ENCODE data around the gene GPR55. TPM values are rescaled to one million over a fixed set of nuclear protein-coding genes. Genes with fewer than 3 reads are reported as not detected.

Gene GPR55
- total RNA-seq, 1 experiment from 2014 or later: not detected

GRCh38 chr2:230874456-230874855, 50.6 kb downstream of the GPR55 start:
- no peaks in the 10 kb centered on the region for H3K27me3 Mint-ChIP-seq (ENCODE audit: unreplicated experiment)
- CTCF ChIA-PET: no interaction called here
- BruUV-seq (replicated peaks): no TSS peak
- no peak overlapping the region for H3K27ac Mint-ChIP-seq (ENCODE audit: unreplicated experiment)
- intact Hi-C loops (cut with micrococcal nuclease; ENCODE audit: unreplicated experiment): no loop called here
- TF ChIP-seq, protein P1, sequence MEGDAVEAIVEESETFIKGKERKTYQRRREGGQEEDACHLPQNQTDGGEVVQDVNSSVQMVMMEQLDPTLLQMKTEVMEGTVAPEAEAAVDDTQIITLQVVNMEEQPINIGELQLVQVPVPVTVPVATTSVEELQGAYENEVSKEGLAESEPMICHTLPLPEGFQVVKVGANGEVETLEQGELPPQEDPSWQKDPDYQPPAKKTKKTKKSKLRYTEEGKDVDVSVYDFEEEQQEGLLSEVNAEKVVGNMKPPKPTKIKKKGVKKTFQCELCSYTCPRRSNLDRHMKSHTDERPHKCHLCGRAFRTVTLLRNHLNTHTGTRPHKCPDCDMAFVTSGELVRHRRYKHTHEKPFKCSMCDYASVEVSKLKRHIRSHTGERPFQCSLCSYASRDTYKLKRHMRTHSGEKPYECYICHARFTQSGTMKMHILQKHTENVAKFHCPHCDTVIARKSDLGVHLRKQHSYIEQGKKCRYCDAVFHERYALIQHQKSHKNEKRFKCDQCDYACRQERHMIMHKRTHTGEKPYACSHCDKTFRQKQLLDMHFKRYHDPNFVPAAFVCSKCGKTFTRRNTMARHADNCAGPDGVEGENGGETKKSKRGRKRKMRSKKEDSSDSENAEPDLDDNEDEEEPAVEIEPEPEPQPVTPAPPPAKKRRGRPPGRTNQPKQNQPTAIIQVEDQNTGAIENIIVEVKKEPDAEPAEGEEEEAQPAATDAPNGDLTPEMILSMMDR (IDR thresholded peaks at IDR 0.05; ENCODE audit: unreplicated experiment): no peak
- H3K9me3 Mint-ChIP-seq (ENCODE audit: low read depth, unreplicated experiment): no peaks in the 10 kb centered on the region
- H3K4me3 Mint-ChIP-seq (ENCODE audit: low read depth, unreplicated experiment): no peak overlapping the region
- no peaks in the 10 kb centered on the region for H3K4me1 Mint-ChIP-seq (ENCODE audit: low read depth, unreplicated experiment)
- peaks cover 12% of the 10 kb centered on the region for H3K36me3 Mint-ChIP-seq (ENCODE audit: insufficient read depth, unreplicated experiment)
- no peak for DNase-seq

GRCh38 chr2:230873661-230874401, 51.2 kb downstream of the GPR55 start:
- TF ChIP-seq, protein P1 (IDR thresholded peaks at IDR 0.05; ENCODE audit: unreplicated experiment): no peak
- H3K36me3 Mint-ChIP-seq (ENCODE audit: insufficient read depth, unreplicated experiment): peaks cover 12% of the 10 kb centered on the region
- intact Hi-C loops (cut with micrococcal nuclease; ENCODE audit: unreplicated experiment): no loop called here
- no peaks in the 10 kb centered on the region for H3K27me3 Mint-ChIP-seq (ENCODE audit: unreplicated experiment)
- H3K4me3 Mint-ChIP-seq (ENCODE audit: low read depth, unreplicated experiment): no peak overlapping the region
- BruUV-seq (replicated peaks): no TSS peak
- H3K4me1 Mint-ChIP-seq (ENCODE audit: low read depth, unreplicated experiment): no peaks in the 10 kb centered on the region
- no peaks in the 10 kb centered on the region for H3K9me3 Mint-ChIP-seq (ENCODE audit: low read depth, unreplicated experiment)
- CTCF ChIA-PET: no interaction called here
- DNase-seq: no peak
- H3K27ac Mint-ChIP-seq (ENCODE audit: unreplicated experiment): no peak overlapping the region

DNA sequence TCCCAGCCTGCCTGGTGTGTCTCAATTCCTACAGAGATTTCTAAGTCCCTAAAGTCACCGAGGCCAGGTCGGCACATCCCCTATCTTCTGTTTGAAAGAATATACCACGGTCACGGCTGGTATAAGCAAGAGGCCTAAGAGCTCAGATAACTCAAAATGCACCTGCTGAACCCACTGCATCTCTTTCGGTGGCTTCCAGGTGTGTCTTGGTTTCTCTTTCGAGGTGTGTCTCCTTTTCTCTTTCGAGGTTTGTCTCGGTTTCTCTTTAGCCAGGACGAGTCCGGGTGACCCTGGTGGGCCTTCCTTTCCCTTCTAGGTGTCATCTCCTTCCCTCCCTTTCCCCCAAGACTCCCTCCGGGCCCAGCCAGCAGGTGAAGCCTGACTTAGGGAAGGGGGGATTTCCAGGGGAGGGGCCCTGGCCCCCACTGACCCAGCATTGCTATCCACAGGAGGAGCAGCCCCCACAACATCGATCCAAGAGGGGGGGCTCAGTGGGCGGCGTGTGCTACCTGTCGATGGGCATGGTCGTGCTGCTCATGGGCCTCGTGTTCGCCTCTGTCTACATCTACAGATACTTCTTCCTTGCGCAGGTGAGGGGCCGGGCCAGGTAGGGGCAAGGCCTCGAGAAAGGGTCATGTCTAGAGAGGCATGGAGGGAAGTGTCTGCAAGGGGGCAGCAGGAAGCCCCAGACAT, 51.9 kb downstream of the GPR55 start:
- Mint-ChIP-seq H3K27me3 (ENCODE audit: unreplicated experiment) (no peaks in the 10 kb centered on the region), H3K36me3 (ENCODE audit: insufficient read depth, unreplicated experiment) (peaks cover 12% of the 10 kb centered on the region), H3K4me1 (ENCODE audit: low read depth, unreplicated experiment) (no peaks in the 10 kb centered on the region), H3K4me3 (ENCODE audit: low read depth, unreplicated experiment) (no peak overlapping the region), H3K9me3 (ENCODE audit: low read depth, unreplicated experiment) (no peaks in the 10 kb centered on the region), H3K27ac (ENCODE audit: unreplicated experiment) (no peak overlapping the region)
- no TSS peak for BruUV-seq (replicated peaks)
- CTCF ChIA-PET: no interaction called here
- TF ChIP-seq, protein P1 (IDR thresholded peaks at IDR 0.05; ENCODE audit: unreplicated experiment): no peak
- intact Hi-C loops (cut with micrococcal nuclease; ENCODE audit: unreplicated experiment): no loop called here
- DNase-seq: no peak

- TF ChIP-seq, protein P1 (IDR thresholded peaks at IDR 0.05; ENCODE audit: unreplicated experiment): no peak
- BruUV-seq (replicated peaks): no TSS peak
- Mint-ChIP-seq H3K27ac (ENCODE audit: unreplicated experiment) (no peak overlapping the region), H3K27me3 (ENCODE audit: unreplicated experiment) (no peaks in the 10 kb centered on the region), H3K9me3 (ENCODE audit: low read depth, unreplicated experiment) (no peaks in the 10 kb centered on the region), H3K4me1 (ENCODE audit: low read depth, unreplicated experiment) (no peaks in the 10 kb centered on the region), H3K36me3 (ENCODE audit: insufficient read depth, unreplicated experiment) (peaks cover 12% of the 10 kb centered on the region), H3K4me3 (ENCODE audit: low read depth, unreplicated experiment) (no peak overlapping the region)
- DNase-seq: no peak
- CTCF ChIA-PET: no interaction called here
- intact Hi-C loops (cut with micrococcal nuclease; ENCODE audit: unreplicated experiment): no loop called here
These were observed 52.7 kb downstream of the GPR55 start for GRCh38 chr2:230872151-230872967.
